ENCODE measurements around the gene MAP2K4. TPM values are rescaled to one million over a fixed set of nuclear protein-coding genes. Genes with fewer than 3 reads are reported as not detected.

MAP2K4 gene
- total and polyA plus RNA-seq, 3 experiments from 2014 or later: 30.3 to 46.2 (median 45.9) TPM

DNA sequence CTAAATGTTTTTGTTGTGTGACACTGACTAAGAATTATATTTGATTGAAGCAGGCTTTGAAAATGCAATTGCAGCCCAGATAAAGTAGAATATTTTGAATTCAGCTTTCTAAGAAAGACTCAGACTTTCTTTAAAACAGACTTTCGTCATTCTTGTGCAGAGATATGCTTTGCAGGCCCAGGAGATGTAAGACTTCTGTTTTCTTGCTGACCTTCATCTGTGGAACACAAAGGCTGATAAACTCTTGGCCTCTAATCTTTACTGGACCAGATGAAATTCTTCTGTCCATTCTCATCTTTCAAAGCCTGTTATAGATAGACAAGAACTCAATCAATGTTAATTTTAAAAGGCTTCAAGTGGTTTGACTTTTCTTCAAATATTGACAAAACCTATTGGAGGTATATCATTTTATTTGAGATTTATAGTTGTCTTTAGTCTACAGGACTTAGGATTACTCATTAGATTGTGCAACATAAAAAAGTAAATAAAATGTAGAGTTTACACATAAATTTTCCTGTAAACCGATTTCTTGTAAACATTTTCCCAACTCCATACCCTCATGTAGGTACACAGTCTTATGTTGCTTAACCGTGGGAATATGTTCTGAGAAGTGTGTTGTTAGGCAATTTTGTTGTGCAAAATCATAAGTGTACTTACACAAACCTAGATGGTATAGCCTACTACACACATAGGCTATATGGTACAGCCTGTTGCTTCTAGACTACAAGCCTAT is 94.2 kb downstream of the MAP2K4 start:
- ChIA-PET CTCF (no interaction called here), POLR2A (no interaction called here)
- DNase-seq: no peak
- no peaks in the 10 kb centered on the region for H3K4me1 ChIP-seq (ENCODE audit: insufficient read depth, low read length)
- H3K9me3 ChIP-seq (ENCODE audit: low read length): no peaks in the 10 kb centered on the region
- H3K9me3 Mint-ChIP-seq: no peaks in the 10 kb centered on the region
- peaks cover 0 to 4% (median 0%) of the 10 kb centered on the region in 3 donors for H3K4me1 Mint-ChIP-seq
- H3K36me3 ChIP-seq (ENCODE audit: insufficient read depth, low read length): peaks cover 17% of the 10 kb centered on the region
- no peak overlapping the region for H3K4me3 ChIP-seq (ENCODE audit: low read length)
- no peaks in the 10 kb centered on the region for H3K27me3 Mint-ChIP-seq
- H3K36me3 Mint-ChIP-seq: peaks cover 39 to 79% (median 42%) of the 10 kb centered on the region in 3 donors
- H3K27ac Mint-ChIP-seq: no peak overlapping the region
- H3K4me3 Mint-ChIP-seq: no peak overlapping the region
- H3K27ac ChIP-seq (ENCODE audit: low read depth, low read length): no peak overlapping the region
- H3K27me3 ChIP-seq (ENCODE audit: insufficient read depth, low read length, poor library complexity, severe bottlenecking): no peaks in the 10 kb centered on the region

DNA sequence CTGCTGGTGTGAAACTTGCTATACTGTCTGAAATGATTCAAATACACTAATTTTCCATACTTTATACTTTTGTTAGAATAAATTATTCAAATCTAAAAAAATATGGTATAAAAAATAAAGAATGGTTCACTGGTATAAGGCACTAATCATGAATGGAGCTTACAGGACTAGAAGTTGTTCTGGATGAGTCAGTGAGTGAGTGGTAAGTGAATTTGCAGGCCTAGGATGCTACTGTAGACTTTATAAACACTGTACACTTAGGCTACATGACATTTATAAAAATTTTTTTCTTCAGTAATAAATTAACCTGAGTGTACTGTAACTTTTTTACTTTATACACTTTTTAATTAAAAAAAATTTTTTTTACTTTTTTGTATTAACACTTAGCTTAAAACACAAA is 95.5 kb downstream of the MAP2K4 start:
- Histone ChIP-seq H3K4me3 (ENCODE audit: low read length) (no peak overlapping the region), H3K27ac (ENCODE audit: low read depth, low read length) (no peak overlapping the region), H3K36me3 (ENCODE audit: insufficient read depth, low read length) (peaks cover 17% of the 10 kb centered on the region), H3K9me3 (ENCODE audit: low read length) (no peaks in the 10 kb centered on the region), H3K27me3 (ENCODE audit: insufficient read depth, low read length, poor library complexity, severe bottlenecking) (no peaks in the 10 kb centered on the region), H3K4me1 (ENCODE audit: insufficient read depth, low read length) (no peaks in the 10 kb centered on the region)
- POLR2A ChIA-PET: no interaction called here
- Mint-ChIP-seq H3K27me3 (no peaks in the 10 kb centered on the region), H3K4me1 (peaks cover 0 to 4% (median 0%) of the 10 kb centered on the region in 3 donors), H3K36me3 (peaks cover 39 to 74% (median 39%) of the 10 kb centered on the region in 3 donors), H3K9me3 (no peaks in the 10 kb centered on the region), H3K27ac (no peak overlapping the region), H3K4me3 (no peak overlapping the region)
- DNase-seq: no peak
- CTCF ChIA-PET: no interaction called here

DNA sequence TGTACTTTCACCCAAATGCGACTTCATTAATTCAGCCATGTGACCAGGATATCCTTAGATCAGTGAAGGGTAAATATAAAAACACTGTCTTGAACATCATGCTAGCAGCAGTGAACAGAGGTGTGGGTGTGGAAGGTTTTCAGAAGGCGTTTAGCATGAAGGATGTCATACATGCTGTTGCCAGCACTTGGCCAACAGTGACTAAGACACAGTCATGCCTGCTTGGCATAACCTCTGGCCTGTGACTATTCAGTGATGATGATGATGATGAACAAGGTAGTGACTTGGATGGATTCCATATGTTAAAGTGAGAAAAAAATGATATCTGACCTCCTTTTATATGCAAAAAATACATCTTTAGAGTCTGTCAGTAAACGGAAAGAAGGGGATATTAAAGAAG is 97.9 kb downstream of the MAP2K4 start:
- no peak overlapping the region for H3K4me3 ChIP-seq (ENCODE audit: low read length)
- peaks cover 3 to 12% (median 5%) of the 10 kb centered on the region in 3 donors for H3K4me1 Mint-ChIP-seq
- H3K27me3 ChIP-seq (ENCODE audit: insufficient read depth, low read length, poor library complexity, severe bottlenecking): no peaks in the 10 kb centered on the region
- no peak for DNase-seq
- H3K27ac Mint-ChIP-seq: no peak overlapping the region
- no peak overlapping the region for H3K4me3 Mint-ChIP-seq
- H3K27me3 Mint-ChIP-seq: no peaks in the 10 kb centered on the region
- no peaks in the 10 kb centered on the region for H3K4me1 ChIP-seq (ENCODE audit: insufficient read depth, low read length)
- H3K36me3 Mint-ChIP-seq: peaks cover 32 to 63% (median 36%) of the 10 kb centered on the region in 3 donors
- ChIA-PET POLR2A (no interaction called here), CTCF (no interaction called here)
- H3K36me3 ChIP-seq (ENCODE audit: insufficient read depth, low read length): peaks cover 10% of the 10 kb centered on the region
- no peaks in the 10 kb centered on the region for H3K9me3 Mint-ChIP-seq
- H3K27ac ChIP-seq (ENCODE audit: low read depth, low read length): no peak overlapping the region
- H3K9me3 ChIP-seq (ENCODE audit: low read length): no peaks in the 10 kb centered on the region

DNA sequence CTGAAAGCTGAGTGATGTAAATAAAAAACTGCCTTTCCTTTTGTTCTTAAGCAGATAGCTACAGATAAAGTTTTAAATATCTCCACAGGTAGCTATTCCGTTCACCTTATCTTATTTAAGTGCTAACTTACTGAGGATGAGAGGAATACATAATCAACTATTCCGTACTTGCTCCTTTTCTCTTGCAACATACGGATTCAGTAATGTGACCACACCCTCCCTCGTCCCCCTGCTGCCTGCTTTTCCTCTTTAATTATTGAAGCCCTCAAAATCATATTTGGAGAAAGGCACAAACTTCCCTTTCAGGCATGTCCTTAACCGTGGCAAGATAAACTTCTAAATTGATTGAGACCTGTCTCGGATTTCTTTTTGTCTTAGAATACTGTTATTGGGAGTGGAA is 101.4 kb downstream of the MAP2K4 start:
- H3K9me3 Mint-ChIP-seq: no peaks in the 10 kb centered on the region
- DNase-seq: no peak
- peaks cover 41 to 64% (median 41%) of the 10 kb centered on the region in 3 donors for H3K36me3 Mint-ChIP-seq

DNA sequence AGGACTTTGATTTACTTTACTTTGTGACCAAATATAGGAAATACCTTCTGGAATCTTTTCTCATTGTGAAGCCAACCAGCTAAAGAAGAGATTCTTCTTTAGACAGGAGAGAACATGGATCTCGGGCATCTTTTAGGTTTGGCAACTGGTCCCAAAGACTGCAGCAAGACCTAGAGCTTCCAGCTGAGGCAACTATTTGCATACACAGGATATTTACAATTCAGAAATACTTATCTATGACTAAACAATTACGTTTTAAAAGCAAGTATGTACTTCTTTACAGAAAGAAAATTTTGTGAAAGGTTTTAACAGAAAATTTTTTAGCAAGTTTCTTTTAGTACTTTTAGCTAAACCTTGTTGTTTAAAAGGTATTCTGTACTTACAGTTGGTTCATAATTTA is 106.5 kb downstream of the MAP2K4 start:
- ChIA-PET POLR2A (no interaction called here), CTCF (no interaction called here)
- peaks cover 17% of the 10 kb centered on the region for H3K36me3 ChIP-seq (ENCODE audit: insufficient read depth, low read length)
- no peak overlapping the region for H3K4me3 ChIP-seq (ENCODE audit: low read length)
- no peak for DNase-seq
- H3K9me3 ChIP-seq (ENCODE audit: low read length): no peaks in the 10 kb centered on the region
- no peaks in the 10 kb centered on the region for H3K27me3 ChIP-seq (ENCODE audit: insufficient read depth, low read length, poor library complexity, severe bottlenecking)
- no peak overlapping the region for H3K27ac ChIP-seq (ENCODE audit: low read depth, low read length)
- no peaks in the 10 kb centered on the region for H3K9me3 Mint-ChIP-seq
- H3K36me3 Mint-ChIP-seq: peaks cover 37 to 88% (median 53%) of the 10 kb centered on the region in 3 donors
- H3K27ac Mint-ChIP-seq: peak overlapping the region in 1 of 8 donors; percentile 11
- no peaks in the 10 kb centered on the region for H3K4me1 ChIP-seq (ENCODE audit: insufficient read depth, low read length)
- peaks cover 0 to 6% (median under 1%) of the 10 kb centered on the region in 3 donors for H3K4me1 Mint-ChIP-seq
- H3K27me3 Mint-ChIP-seq: no peaks in the 10 kb centered on the region
- H3K4me3 Mint-ChIP-seq: no peak overlapping the region

More for the DNA sequence above, 101.4 kb downstream of the MAP2K4 start:
- H3K4me3 Mint-ChIP-seq: no peak overlapping the region
- peaks cover 11% of the 10 kb centered on the region for H3K36me3 ChIP-seq (ENCODE audit: insufficient read depth, low read length)
- H3K4me3 ChIP-seq (ENCODE audit: low read length): no peak overlapping the region
- POLR2A ChIA-PET: no interaction called here
- no peaks in the 10 kb centered on the region for H3K9me3 ChIP-seq (ENCODE audit: low read length)
- no peak overlapping the region for H3K27ac ChIP-seq (ENCODE audit: low read depth, low read length)
- H3K27ac Mint-ChIP-seq: no peak overlapping the region
- peaks cover 3 to 12% (median 6%) of the 10 kb centered on the region in 3 donors for H3K4me1 Mint-ChIP-seq
- H3K4me1 ChIP-seq (ENCODE audit: insufficient read depth, low read length): no peaks in the 10 kb centered on the region
- no peaks in the 10 kb centered on the region for H3K27me3 ChIP-seq (ENCODE audit: insufficient read depth, low read length, poor library complexity, severe bottlenecking)
- no peaks in the 10 kb centered on the region for H3K27me3 Mint-ChIP-seq
- CTCF ChIA-PET: no interaction called here

DNA sequence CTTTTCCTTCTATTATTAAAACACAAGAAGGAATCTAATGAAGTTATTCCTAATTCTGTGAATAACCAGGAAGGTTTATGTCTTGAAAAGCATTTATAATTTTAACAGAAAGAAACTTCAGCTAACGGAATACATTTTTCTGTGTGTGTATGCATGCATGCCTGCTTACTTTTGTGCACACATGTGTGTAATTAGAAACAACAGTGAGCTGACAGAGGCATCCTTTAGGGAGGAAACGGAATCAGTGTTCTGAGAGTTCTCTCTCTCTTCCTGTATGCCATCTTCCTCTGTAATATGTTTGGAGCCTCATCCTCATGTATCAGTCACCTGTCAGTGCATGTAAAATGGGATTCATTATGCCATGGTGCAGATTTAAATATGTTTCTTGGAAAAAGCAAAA is 107.0 kb downstream of the MAP2K4 start:
- Histone ChIP-seq H3K27me3 (ENCODE audit: insufficient read depth, low read length, poor library complexity, severe bottlenecking) (no peaks in the 10 kb centered on the region), H3K27ac (ENCODE audit: low read depth, low read length) (no peak overlapping the region), H3K36me3 (ENCODE audit: insufficient read depth, low read length) (peaks cover 17% of the 10 kb centered on the region), H3K4me1 (ENCODE audit: insufficient read depth, low read length) (no peaks in the 10 kb centered on the region), H3K9me3 (ENCODE audit: low read length) (no peaks in the 10 kb centered on the region), H3K4me3 (ENCODE audit: low read length) (no peak overlapping the region)
- H3K27me3 Mint-ChIP-seq: no peaks in the 10 kb centered on the region
- ChIA-PET POLR2A (no interaction called here), CTCF (no interaction called here)
- no peak overlapping the region for H3K4me3 Mint-ChIP-seq
- peaks cover 0 to 6% (median 0%) of the 10 kb centered on the region in 3 donors for H3K4me1 Mint-ChIP-seq
- no peak overlapping the region for H3K27ac Mint-ChIP-seq
- no peaks in the 10 kb centered on the region for H3K9me3 Mint-ChIP-seq
- peaks cover 37 to 92% (median 58%) of the 10 kb centered on the region in 3 donors for H3K36me3 Mint-ChIP-seq
- DNase-seq: no peak

DNA sequence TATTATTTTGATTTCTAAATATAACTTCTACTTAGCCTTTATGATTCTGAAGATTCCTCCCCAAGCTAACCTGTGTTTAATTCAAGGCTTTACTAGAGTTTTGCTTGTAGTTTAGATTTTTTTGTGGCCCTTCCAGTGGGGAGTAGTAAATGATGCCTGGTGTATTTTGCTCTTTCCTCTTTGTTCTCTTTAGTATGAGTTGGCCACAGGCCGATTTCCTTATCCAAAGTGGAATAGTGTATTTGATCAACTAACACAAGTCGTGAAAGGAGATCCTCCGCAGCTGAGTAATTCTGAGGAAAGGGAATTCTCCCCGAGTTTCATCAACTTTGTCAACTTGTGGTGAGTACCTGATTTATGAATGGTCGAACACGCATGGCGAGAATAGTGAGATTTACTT is 108.3 kb downstream of the MAP2K4 start:
- Mint-ChIP-seq H3K27ac (no peak overlapping the region), H3K4me1 (peaks cover 0 to 1% (median 0%) of the 10 kb centered on the region in 3 donors), H3K36me3 (peaks cover 42 to 92% (median 55%) of the 10 kb centered on the region in 3 donors), H3K4me3 (no peak overlapping the region), H3K27me3 (no peaks in the 10 kb centered on the region), H3K9me3 (no peaks in the 10 kb centered on the region)
- POLR2A ChIA-PET: no interaction called here
- Histone ChIP-seq H3K27me3 (ENCODE audit: insufficient read depth, low read length, poor library complexity, severe bottlenecking) (no peaks in the 10 kb centered on the region), H3K4me3 (ENCODE audit: low read length) (no peak overlapping the region), H3K36me3 (ENCODE audit: insufficient read depth, low read length) (peaks cover 17% of the 10 kb centered on the region), H3K27ac (ENCODE audit: low read depth, low read length) (no peak overlapping the region), H3K9me3 (ENCODE audit: low read length) (no peaks in the 10 kb centered on the region), H3K4me1 (ENCODE audit: insufficient read depth, low read length) (no peaks in the 10 kb centered on the region)
- CTCF ChIA-PET: no interaction called here
- DNase-seq: no peak

DNA sequence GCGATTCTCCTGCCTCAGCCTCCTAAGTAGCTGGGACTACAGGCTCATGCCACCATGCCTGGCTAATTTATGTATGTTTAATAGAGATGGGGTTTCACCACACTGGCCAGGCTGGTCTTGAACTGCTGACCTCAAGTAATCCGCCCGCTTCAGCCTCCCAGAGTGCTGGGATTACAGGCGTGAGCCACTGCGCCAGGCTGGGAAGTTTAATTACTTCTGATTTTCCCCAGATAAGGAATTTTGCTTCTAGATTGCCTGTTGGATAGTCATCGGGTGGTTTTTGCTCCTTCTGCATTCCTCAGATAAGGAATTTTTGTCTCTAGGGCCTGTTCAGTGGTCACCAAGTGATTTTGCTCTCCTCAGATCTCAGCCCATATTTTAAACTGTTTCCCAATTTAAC is 112.5 kb downstream of the MAP2K4 start:
- Histone ChIP-seq H3K27me3 (ENCODE audit: insufficient read depth, low read length, poor library complexity, severe bottlenecking) (no peaks in the 10 kb centered on the region), H3K27ac (ENCODE audit: low read depth, low read length) (no peak overlapping the region), H3K4me1 (ENCODE audit: insufficient read depth, low read length) (no peaks in the 10 kb centered on the region), H3K36me3 (ENCODE audit: insufficient read depth, low read length) (peaks cover 4% of the 10 kb centered on the region), H3K4me3 (ENCODE audit: low read length) (no peak overlapping the region), H3K9me3 (ENCODE audit: low read length) (no peaks in the 10 kb centered on the region)
- CTCF ChIA-PET: no interaction called here
- POLR2A ChIA-PET: no interaction called here
- H3K36me3 Mint-ChIP-seq: peaks cover 42 to 88% (median 43%) of the 10 kb centered on the region in 3 donors
- DNase-seq: no peak
- H3K4me3 Mint-ChIP-seq: no peak overlapping the region
- no peak overlapping the region for H3K27ac Mint-ChIP-seq
- H3K27me3 Mint-ChIP-seq: no peaks in the 10 kb centered on the region
- H3K9me3 Mint-ChIP-seq: peaks cover 0 to 11% (median 2%) of the 10 kb centered on the region in 5 donors
- H3K4me1 Mint-ChIP-seq: peaks cover 0 to 2% (median 0%) of the 10 kb centered on the region in 3 donors
